OCI-LY1 (cell line): ENCODE results near the gene TMEM164.

Experiments used
- H2AFZ ChIP-seq: fragments of 200-600 bp; sonication (generic), shearing (Covaris generic); 2 replicates; pipeline ENCODE4 v1.6.0; 2014; ENCODE audit warnings: antibody characterized with exemption, mild to moderate bottlenecking, low read length
- H3F3A ChIP-seq: fragments of 200-600 bp; sonication (generic), shearing (Covaris generic); 2 replicates; pipeline ENCODE4 v1.6.0; 2014; ENCODE audit warnings: mild to moderate bottlenecking, antibody characterized with exemption, low read length, moderate library complexity; ENCODE audit not compliant: insufficient read depth
- H3K27ac ChIP-seq: fragments of 200-600 bp; sonication (generic); 2 replicates; pipeline ENCODE4 v1.5.1; 2014; ENCODE audit warnings: low read length, mixed run types, mild to moderate bottlenecking, low read depth; ENCODE audit not compliant: poor library complexity, severe bottlenecking
- H3K27me3 ChIP-seq: fragments of 200-600 bp; sonication (generic); 2 replicates; pipeline ENCODE4 v1.6.0; 2014; ENCODE audit warnings: antibody characterized with exemption, mild to moderate bottlenecking, low read length, moderate library complexity; ENCODE audit not compliant: insufficient read depth
- H3K36me3 ChIP-seq: fragments of 200-600 bp; sonication (generic); 2 replicates; pipeline ENCODE4 v1.6.1; 2014; ENCODE audit warnings: mild to moderate bottlenecking, antibody characterized with exemption, low read length, moderate library complexity, mixed read lengths; ENCODE audit not compliant: insufficient read depth
- H3K4me1 ChIP-seq: fragments of 200-600 bp; sonication (generic); 2 replicates; pipeline ENCODE4 v1.5.1; 2014; ENCODE audit warnings: mild to moderate bottlenecking, low read length, moderate library complexity; ENCODE audit not compliant: insufficient read depth, severe bottlenecking
- H3K4me2 ChIP-seq: fragments of 200-600 bp; sonication (generic), shearing (Covaris generic); 2 replicates; pipeline ENCODE4 v1.6.1; 2014; ENCODE audit warnings: low read length
- H3K4me3 ChIP-seq: fragments of 200-600 bp; sonication (generic); 2 replicates; pipeline ENCODE4 v1.5.1; 2014; ENCODE audit warnings: low read length, low read depth, mild to moderate bottlenecking, mixed read lengths; ENCODE audit not compliant: poor library complexity, severe bottlenecking
- H3K79me2 ChIP-seq: fragments of 200-600 bp; shearing (Covaris generic); 2 replicates; pipeline ENCODE4 v1.6.1; 2016; ENCODE audit warnings: mixed run types, low read length, mixed read lengths; ENCODE audit not compliant: insufficient read depth
- H3K9ac ChIP-seq: fragments of 200-600 bp; sonication (generic), shearing (Covaris generic); 2 replicates; pipeline ENCODE4 v1.6.1; 2014; ENCODE audit warnings: mild to moderate bottlenecking, low read length, mixed read lengths
- H3K9me2 ChIP-seq: fragments of 200-600 bp; sonication (generic), shearing (Covaris generic); 2 replicates; pipeline ENCODE4 v1.6.1; 2014; ENCODE audit warnings: low read depth, mild to moderate bottlenecking, low read length, mixed read lengths
- H3K9me3 ChIP-seq: fragments of 200-600 bp; shearing (Covaris generic); 2 replicates; pipeline ENCODE4 v1.6.1; 2014; ENCODE audit warnings: low read length, mixed read lengths
- H4K20me1 ChIP-seq: fragments of 200-600 bp; sonication (generic), shearing (Covaris generic); 2 replicates; pipeline ENCODE4 v1.6.0; 2016; ENCODE audit warnings: mild to moderate bottlenecking, low read length; ENCODE audit not compliant: insufficient read depth
- EZH2 ChIP-seq: fragments of 200-600 bp; sonication (generic), shearing (Covaris generic); IDR thresholded peaks from 2 replicates; pipeline ENCODE4 v1.8.0; 2017; ENCODE audit warnings: borderline replicate concordance, mixed run types, mild to moderate bottlenecking, antibody characterized with exemption, low read length, moderate library complexity, mixed read lengths
- TF ChIP-seq, protein P1 (sequence below): fragments of 200-600 bp; sonication (generic), shearing (Covaris generic); IDR thresholded peaks from 2 replicates; pipeline ENCODE4 v1.5.1; 2017; ENCODE audit warnings: mild to moderate bottlenecking, antibody characterized with exemption, low read length, moderate library complexity, mixed read lengths

The TMEM164 gene

DNA sequence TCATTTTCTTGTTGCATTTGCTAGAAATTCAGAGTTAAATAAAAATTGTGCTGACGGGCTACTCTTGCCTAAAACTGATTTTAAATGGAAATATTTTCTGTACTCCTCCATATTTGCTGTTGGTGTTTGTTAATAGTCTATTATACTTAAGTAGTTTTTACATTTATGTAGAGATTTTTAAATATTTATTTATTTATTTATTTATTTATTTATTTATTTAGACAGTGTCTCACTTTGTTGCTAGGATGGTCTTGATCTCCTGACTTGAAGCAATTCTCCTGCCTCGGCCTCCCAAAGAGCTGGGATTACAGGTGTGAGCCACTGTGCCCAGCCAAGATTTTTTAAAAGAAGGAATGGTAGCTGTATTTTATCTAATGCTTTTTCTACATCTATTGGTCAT, 68.1 kb downstream of the TMEM164 start:
- no peaks in the 10 kb centered on the region for H3K4me1 ChIP-seq
- H3K36me3 ChIP-seq = no peaks in the 10 kb centered on the region
- TF ChIP-seq, protein P1, sequence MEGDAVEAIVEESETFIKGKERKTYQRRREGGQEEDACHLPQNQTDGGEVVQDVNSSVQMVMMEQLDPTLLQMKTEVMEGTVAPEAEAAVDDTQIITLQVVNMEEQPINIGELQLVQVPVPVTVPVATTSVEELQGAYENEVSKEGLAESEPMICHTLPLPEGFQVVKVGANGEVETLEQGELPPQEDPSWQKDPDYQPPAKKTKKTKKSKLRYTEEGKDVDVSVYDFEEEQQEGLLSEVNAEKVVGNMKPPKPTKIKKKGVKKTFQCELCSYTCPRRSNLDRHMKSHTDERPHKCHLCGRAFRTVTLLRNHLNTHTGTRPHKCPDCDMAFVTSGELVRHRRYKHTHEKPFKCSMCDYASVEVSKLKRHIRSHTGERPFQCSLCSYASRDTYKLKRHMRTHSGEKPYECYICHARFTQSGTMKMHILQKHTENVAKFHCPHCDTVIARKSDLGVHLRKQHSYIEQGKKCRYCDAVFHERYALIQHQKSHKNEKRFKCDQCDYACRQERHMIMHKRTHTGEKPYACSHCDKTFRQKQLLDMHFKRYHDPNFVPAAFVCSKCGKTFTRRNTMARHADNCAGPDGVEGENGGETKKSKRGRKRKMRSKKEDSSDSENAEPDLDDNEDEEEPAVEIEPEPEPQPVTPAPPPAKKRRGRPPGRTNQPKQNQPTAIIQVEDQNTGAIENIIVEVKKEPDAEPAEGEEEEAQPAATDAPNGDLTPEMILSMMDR = no peak
- no peak for TF ChIP-seq EZH2
- no peak overlapping the region for H3K9ac ChIP-seq
- H4K20me1 ChIP-seq = no peaks in the 10 kb centered on the region
- H3K4me2 ChIP-seq = no peak overlapping the region
- no peak overlapping the region for H3K4me3 ChIP-seq
- H3F3A ChIP-seq = no peaks in the 10 kb centered on the region
- no peak overlapping the region for H2AFZ ChIP-seq
- no peak overlapping the region for H3K27ac ChIP-seq
- H3K27me3 ChIP-seq = no peaks in the 10 kb centered on the region
- H3K9me2 ChIP-seq = no peaks in the 10 kb centered on the region
- no peaks in the 10 kb centered on the region for H3K9me3 ChIP-seq
- H3K79me2 ChIP-seq = no peaks in the 10 kb centered on the region

DNA sequence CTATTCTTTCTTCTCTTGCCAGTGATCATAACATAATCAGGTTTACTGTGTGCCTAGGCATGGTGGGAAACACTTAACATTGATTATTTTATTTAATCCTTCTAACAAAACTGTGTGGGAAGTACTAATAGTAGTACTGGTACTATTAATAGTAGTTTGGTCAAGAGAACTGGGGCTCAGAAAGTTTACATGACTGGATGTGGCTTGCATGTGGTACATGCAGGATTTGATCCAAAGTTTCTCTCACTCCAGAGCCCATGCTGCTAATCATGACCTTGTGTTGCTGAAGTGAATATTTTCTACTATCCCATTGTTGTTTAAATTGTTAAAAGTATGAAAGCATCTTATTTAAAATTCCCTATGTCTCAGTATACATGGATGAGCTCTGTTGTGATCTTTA, 78.4 kb downstream of the TMEM164 start:
- H3K4me2 ChIP-seq = no peak overlapping the region
- H3K9ac ChIP-seq = no peak overlapping the region
- H4K20me1 ChIP-seq = no peaks in the 10 kb centered on the region
- H3K4me3 ChIP-seq = no peak overlapping the region
- no peaks in the 10 kb centered on the region for H3K36me3 ChIP-seq
- no peak overlapping the region for H3K27ac ChIP-seq
- H3K79me2 ChIP-seq = no peaks in the 10 kb centered on the region
- H2AFZ ChIP-seq = no peak overlapping the region
- no peaks in the 10 kb centered on the region for H3K27me3 ChIP-seq
- TF ChIP-seq, protein P1 = no peak
- TF ChIP-seq EZH2 = no peak
- no peaks in the 10 kb centered on the region for H3F3A ChIP-seq
- no peaks in the 10 kb centered on the region for H3K9me3 ChIP-seq
- H3K4me1 ChIP-seq = no peaks in the 10 kb centered on the region
- no peaks in the 10 kb centered on the region for H3K9me2 ChIP-seq

DNA sequence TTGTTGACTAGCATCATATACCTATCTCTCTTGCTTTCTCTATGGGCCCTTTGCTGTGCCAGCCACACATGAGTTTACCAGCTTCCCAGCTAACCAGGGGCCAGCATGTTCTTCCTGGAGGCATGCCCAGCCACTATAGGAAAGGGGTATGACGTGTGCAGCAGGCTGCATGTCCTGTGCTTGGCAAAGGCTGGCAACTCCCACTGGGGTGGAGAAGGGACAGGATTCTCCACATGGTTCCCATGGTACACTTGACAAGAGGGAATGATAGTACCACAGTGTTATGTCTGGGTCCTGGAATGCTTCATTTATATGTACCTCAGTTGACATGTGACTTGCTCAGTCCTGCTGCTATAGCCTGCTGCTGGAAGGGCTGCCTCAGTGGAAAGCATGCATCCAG, 78.8 kb downstream of the TMEM164 start:
- Histone ChIP-seq H3K9me3 (no peaks in the 10 kb centered on the region), H3K27ac (no peak overlapping the region), H3K9ac (no peak overlapping the region), H3K4me3 (no peak overlapping the region), H3K36me3 (no peaks in the 10 kb centered on the region), H3K79me2 (no peaks in the 10 kb centered on the region), H3K9me2 (no peaks in the 10 kb centered on the region), H3K4me1 (no peaks in the 10 kb centered on the region), H4K20me1 (no peaks in the 10 kb centered on the region), H3F3A (no peaks in the 10 kb centered on the region), H3K27me3 (no peaks in the 10 kb centered on the region), H3K4me2 (no peak overlapping the region), H2AFZ (no peak overlapping the region)
- TF ChIP-seq, protein P1 = no peak
- no peak for TF ChIP-seq EZH2
